ENCODE measurements around the gene ACOXL. TPM values are rescaled to one million over a fixed set of nuclear protein-coding genes. Genes with fewer than 3 reads are reported as not detected.

ACOXL gene
- total RNA-seq, 2 experiments from 2014 or later, result not detected

- Histone ChIP-seq H3K36me3 (ENCODE audit: insufficient read depth, low read length) (no peaks in the 10 kb centered on the region), H3K27me3 (ENCODE audit: control insufficient read depth in 1 of 2, insufficient read depth in 2 of 2, low read length in 2 of 2) (no peaks in the 10 kb centered on the region), H3K4me1 (ENCODE audit: insufficient read depth, low read length) (no peaks in the 10 kb centered on the region), H3K27ac (ENCODE audit: low read depth in 1 of 2, low read length in 2 of 2) (no peak overlapping the region), H3K4me3 (ENCODE audit: low read length) (no peak overlapping the region), H3K9me3 (ENCODE audit: control insufficient read depth in 1 of 2, insufficient read depth in 1 of 2, low read length in 2 of 2) (no peaks in the 10 kb centered on the region)
- intact Hi-C loops (cut with DNase I, micrococcal nuclease), result no loop called here
- Mint-ChIP-seq H3K27ac (no peak overlapping the region), H3K4me3 (no peak overlapping the region), H3K4me1 (ENCODE audit: low read depth) (no peaks in the 10 kb centered on the region), H3K36me3 (ENCODE audit: low read depth) (no peaks in the 10 kb centered on the region), H3K27me3 (peaks cover 33% of the 10 kb centered on the region), H3K9me3 (no peaks in the 10 kb centered on the region)
- no peak for TF ChIP-seq CTCF (IDR thresholded peaks at IDR 0.05)
- ChIA-PET CTCF (no interaction called here), POLR2A (no interaction called here)
- ATAC-seq (ENCODE audit: poor library complexity), result no peak
- DNase-seq, result no peak
Measured at GRCh38 chr2:110783196-110783873, 51.0 kb downstream of the ACOXL start.

GRCh38 chr2:110784047-110784631, 51.8 kb downstream of the ACOXL start:
- no peak for TF ChIP-seq CTCF (IDR thresholded peaks at IDR 0.05)
- H3K36me3 ChIP-seq (ENCODE audit: insufficient read depth, low read length), result no peaks in the 10 kb centered on the region
- ATAC-seq (ENCODE audit: poor library complexity) (no peak), DNase-seq (no peak)
- H3K27me3 Mint-ChIP-seq, result peaks cover 30% of the 10 kb centered on the region
- CTCF ChIA-PET, result no interaction called here
- H3K4me1 ChIP-seq (ENCODE audit: insufficient read depth, low read length), result no peaks in the 10 kb centered on the region
- H3K9me3 ChIP-seq (ENCODE audit: control insufficient read depth in 1 of 2, insufficient read depth in 1 of 2, low read length in 2 of 2), result no peaks in the 10 kb centered on the region
- intact Hi-C loops (cut with DNase I, micrococcal nuclease), result no loop called here
- no peak overlapping the region for H3K27ac Mint-ChIP-seq
- no peak overlapping the region for H3K4me3 Mint-ChIP-seq
- no peaks in the 10 kb centered on the region for H3K9me3 Mint-ChIP-seq
- H3K4me1 Mint-ChIP-seq (ENCODE audit: low read depth), result no peaks in the 10 kb centered on the region
- no peak overlapping the region for H3K4me3 ChIP-seq (ENCODE audit: low read length)
- H3K27me3 ChIP-seq (ENCODE audit: control insufficient read depth in 1 of 2, insufficient read depth in 2 of 2, low read length in 2 of 2), result no peaks in the 10 kb centered on the region
- H3K36me3 Mint-ChIP-seq (ENCODE audit: low read depth), result no peaks in the 10 kb centered on the region
- POLR2A ChIA-PET, result no interaction called here
- H3K27ac ChIP-seq (ENCODE audit: low read depth in 1 of 2, low read length in 2 of 2), result no peak overlapping the region

- no peaks in the 10 kb centered on the region for H3K9me3 Mint-ChIP-seq
- Histone ChIP-seq H3K27ac (ENCODE audit: low read depth in 1 of 2, low read length in 2 of 2) (no peak overlapping the region), H3K27me3 (ENCODE audit: control insufficient read depth in 1 of 2, insufficient read depth in 2 of 2, low read length in 2 of 2) (no peaks in the 10 kb centered on the region), H3K4me3 (ENCODE audit: low read length) (no peak overlapping the region), H3K9me3 (ENCODE audit: control insufficient read depth in 1 of 2, insufficient read depth in 1 of 2, low read length in 2 of 2) (no peaks in the 10 kb centered on the region), H3K36me3 (ENCODE audit: insufficient read depth, low read length) (no peaks in the 10 kb centered on the region), H3K4me1 (ENCODE audit: insufficient read depth, low read length) (no peaks in the 10 kb centered on the region)
- H3K4me1 Mint-ChIP-seq (ENCODE audit: low read depth), result no peaks in the 10 kb centered on the region
- ChIA-PET POLR2A (no interaction called here), CTCF (no interaction called here)
- peaks cover 27% of the 10 kb centered on the region for H3K27me3 Mint-ChIP-seq
- no peaks in the 10 kb centered on the region for H3K36me3 Mint-ChIP-seq (ENCODE audit: low read depth)
- H3K27ac Mint-ChIP-seq, result no peak overlapping the region
- ATAC-seq (ENCODE audit: poor library complexity), result no peak
- TF ChIP-seq CTCF (IDR thresholded peaks at IDR 0.05), result no peak
- DNase-seq, result no peak
- H3K4me3 Mint-ChIP-seq, result no peak overlapping the region
- intact Hi-C loops (cut with DNase I, micrococcal nuclease), result no loop called here
Measured at GRCh38 chr2:110785439-110785838, 53.1 kb downstream of the ACOXL start.

Data from CD4-positive, alpha-beta T cell (primary cell).